DOHH2 (cell line): ENCODE measurements around the gene ACTRT2.

Experiments
- H3F3A ChIP-seq: fragments of 200-600 bp; sonication (generic), shearing (Covaris generic); 2 replicates; pipeline ENCODE4 v1.6.0; 2016; ENCODE audit warnings: antibody characterized with exemption, mild to moderate bottlenecking; ENCODE audit not compliant: control insufficient read depth, insufficient read depth
- H3K27ac ChIP-seq: fragments of 200-600 bp; sonication (generic); 2 replicates; pipeline ENCODE4 v1.5.1; 2014; ENCODE audit warnings: low read depth, mild to moderate bottlenecking, low read length, moderate library complexity
- H3K27me3 ChIP-seq: fragments of 200-600 bp; sonication (generic); 2 replicates; pipeline ENCODE4 v1.6.1; 2014; ENCODE audit warnings: mild to moderate bottlenecking, low read length, mixed read lengths; ENCODE audit not compliant: control insufficient read depth
- H3K36me3 ChIP-seq: fragments of 200-600 bp; sonication (generic); 2 replicates; pipeline ENCODE4 v1.6.1; 2014; ENCODE audit warnings: mild to moderate bottlenecking, low read length, moderate library complexity, mixed read lengths; ENCODE audit not compliant: control insufficient read depth
- H3K4me1 ChIP-seq: fragments of 200-600 bp; sonication (generic); 2 replicates; pipeline ENCODE4 v1.6.1; 2014; ENCODE audit warnings: mild to moderate bottlenecking, low read length, mixed read lengths; ENCODE audit not compliant: control insufficient read depth
- H3K4me2 ChIP-seq: fragments of 200-600 bp; sonication (generic); 2 replicates; pipeline ENCODE4 v1.6.0; 2014; ENCODE audit warnings: mild to moderate bottlenecking, low read length, moderate library complexity
- H3K4me3 ChIP-seq: fragments of 200-600 bp; sonication (generic); 2 replicates; pipeline ENCODE4 v1.5.1; 2014; ENCODE audit warnings: mild to moderate bottlenecking, low read length, mixed read lengths
- H3K79me2 ChIP-seq: fragments of 200-600 bp; sonication (generic); 2 replicates; pipeline ENCODE4 v1.6.1; 2014; ENCODE audit warnings: mild to moderate bottlenecking, low read length, mixed read lengths; ENCODE audit not compliant: control insufficient read depth
- H3K9me2 ChIP-seq: fragments of 200-600 bp; sonication (generic); replicated peaks from 2 replicates; pipeline ENCODE4 v1.6.1; 2014; ENCODE audit warnings: mild to moderate bottlenecking, low read length, mixed read lengths; ENCODE audit not compliant: control insufficient read depth
- H3K9me3 ChIP-seq: fragments of 200-600 bp; sonication (generic); 2 replicates; pipeline ENCODE4 v1.6.1; 2014; ENCODE audit warnings: antibody characterized with exemption, low read length, mixed read lengths; ENCODE audit not compliant: control insufficient read depth, insufficient read depth
- H4K20me1 ChIP-seq: fragments of 200-600 bp; sonication (generic); 2 replicates; pipeline ENCODE4 v1.6.0; 2014; ENCODE audit warnings: low read depth, mild to moderate bottlenecking, antibody characterized with exemption, low read length, moderate library complexity; ENCODE audit not compliant: control insufficient read depth, insufficient read depth
- EZH2phosphoT487 ChIP-seq: fragments of 200-600 bp; sonication (generic); IDR thresholded peaks from 2 replicates; pipeline ENCODE4 v1.6.1; 2017; ENCODE audit warnings: borderline replicate concordance, mild to moderate bottlenecking, antibody characterized with exemption, low read length, moderate library complexity, mixed read lengths
- TF ChIP-seq, protein P1 (sequence below): fragments of 200-600 bp; sonication (generic); IDR thresholded peaks from one replicate; pipeline ENCODE4 v1.5.1; 2014; ENCODE audit warnings: antibody characterized with exemption, mild to moderate bottlenecking, low read depth, low read length; ENCODE audit not compliant: poor library complexity, severe bottlenecking

The ACTRT2 gene

DNA sequence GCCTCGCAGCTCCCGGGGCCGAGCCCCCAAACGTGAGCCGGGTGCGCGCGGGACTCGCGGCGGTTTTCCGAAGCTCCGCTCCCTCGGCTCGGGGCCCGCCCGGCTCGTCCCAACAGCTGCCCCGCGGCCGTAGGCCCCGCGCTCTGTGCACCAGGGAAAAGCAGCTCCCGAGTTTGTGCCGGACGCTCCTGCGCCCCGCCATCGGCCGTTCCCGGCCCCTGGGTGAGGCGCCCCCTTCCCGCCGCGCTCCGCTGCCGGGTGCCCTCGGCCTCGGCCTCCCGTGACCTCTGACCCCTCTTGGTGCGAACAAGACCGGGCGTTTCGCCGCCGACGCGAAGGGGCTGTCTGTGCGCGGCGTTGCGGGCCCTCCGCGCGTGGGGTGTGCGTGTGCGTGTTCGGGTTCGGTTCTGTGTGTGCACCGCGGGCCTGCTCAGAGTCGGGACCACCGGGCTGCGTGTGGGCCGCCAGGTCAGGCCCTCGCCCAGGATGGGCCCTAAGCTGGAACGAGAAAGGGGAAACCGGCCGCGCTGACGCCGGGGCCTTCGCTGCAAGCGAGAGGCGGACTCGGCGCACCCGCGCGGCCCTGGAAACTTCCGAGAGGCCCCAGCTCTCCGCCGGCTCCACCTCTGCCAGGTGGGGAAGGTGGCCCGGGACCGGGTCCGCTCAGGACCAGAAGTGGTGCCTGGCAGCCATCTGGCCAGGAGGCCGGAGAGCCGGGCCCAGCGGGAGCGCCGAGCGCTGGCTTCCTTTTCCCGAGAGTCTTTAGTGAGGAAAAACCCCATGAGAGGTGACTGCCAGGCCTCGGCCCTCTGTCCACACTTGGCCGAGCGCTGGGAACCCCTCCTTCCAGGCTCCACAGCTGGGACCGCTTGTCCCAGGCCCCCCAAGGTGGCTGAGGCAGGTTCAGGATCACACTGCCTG, 49.6 kb downstream of the ACTRT2 start:
- H3K9me3 ChIP-seq: peaks cover 11% of the 10 kb centered on the region; the same call in 1 of the 2 replicates
- H3K79me2 ChIP-seq: no peaks in the 10 kb centered on the region
- no peak for TF ChIP-seq EZH2phosphoT487
- TF ChIP-seq, protein P1, sequence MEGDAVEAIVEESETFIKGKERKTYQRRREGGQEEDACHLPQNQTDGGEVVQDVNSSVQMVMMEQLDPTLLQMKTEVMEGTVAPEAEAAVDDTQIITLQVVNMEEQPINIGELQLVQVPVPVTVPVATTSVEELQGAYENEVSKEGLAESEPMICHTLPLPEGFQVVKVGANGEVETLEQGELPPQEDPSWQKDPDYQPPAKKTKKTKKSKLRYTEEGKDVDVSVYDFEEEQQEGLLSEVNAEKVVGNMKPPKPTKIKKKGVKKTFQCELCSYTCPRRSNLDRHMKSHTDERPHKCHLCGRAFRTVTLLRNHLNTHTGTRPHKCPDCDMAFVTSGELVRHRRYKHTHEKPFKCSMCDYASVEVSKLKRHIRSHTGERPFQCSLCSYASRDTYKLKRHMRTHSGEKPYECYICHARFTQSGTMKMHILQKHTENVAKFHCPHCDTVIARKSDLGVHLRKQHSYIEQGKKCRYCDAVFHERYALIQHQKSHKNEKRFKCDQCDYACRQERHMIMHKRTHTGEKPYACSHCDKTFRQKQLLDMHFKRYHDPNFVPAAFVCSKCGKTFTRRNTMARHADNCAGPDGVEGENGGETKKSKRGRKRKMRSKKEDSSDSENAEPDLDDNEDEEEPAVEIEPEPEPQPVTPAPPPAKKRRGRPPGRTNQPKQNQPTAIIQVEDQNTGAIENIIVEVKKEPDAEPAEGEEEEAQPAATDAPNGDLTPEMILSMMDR: no peak
- no peak overlapping the region for H3K27ac ChIP-seq
- H3K4me1 ChIP-seq: no peaks in the 10 kb centered on the region
- H4K20me1 ChIP-seq: no peaks in the 10 kb centered on the region
- no peaks in the 10 kb centered on the region for H3K9me2 ChIP-seq
- H3K27me3 ChIP-seq: no peaks in the 10 kb centered on the region
- no peak overlapping the region for H3K4me2 ChIP-seq
- H3K36me3 ChIP-seq: no peaks in the 10 kb centered on the region
- H3F3A ChIP-seq: no peaks in the 10 kb centered on the region
- no peak overlapping the region for H3K4me3 ChIP-seq

DNA sequence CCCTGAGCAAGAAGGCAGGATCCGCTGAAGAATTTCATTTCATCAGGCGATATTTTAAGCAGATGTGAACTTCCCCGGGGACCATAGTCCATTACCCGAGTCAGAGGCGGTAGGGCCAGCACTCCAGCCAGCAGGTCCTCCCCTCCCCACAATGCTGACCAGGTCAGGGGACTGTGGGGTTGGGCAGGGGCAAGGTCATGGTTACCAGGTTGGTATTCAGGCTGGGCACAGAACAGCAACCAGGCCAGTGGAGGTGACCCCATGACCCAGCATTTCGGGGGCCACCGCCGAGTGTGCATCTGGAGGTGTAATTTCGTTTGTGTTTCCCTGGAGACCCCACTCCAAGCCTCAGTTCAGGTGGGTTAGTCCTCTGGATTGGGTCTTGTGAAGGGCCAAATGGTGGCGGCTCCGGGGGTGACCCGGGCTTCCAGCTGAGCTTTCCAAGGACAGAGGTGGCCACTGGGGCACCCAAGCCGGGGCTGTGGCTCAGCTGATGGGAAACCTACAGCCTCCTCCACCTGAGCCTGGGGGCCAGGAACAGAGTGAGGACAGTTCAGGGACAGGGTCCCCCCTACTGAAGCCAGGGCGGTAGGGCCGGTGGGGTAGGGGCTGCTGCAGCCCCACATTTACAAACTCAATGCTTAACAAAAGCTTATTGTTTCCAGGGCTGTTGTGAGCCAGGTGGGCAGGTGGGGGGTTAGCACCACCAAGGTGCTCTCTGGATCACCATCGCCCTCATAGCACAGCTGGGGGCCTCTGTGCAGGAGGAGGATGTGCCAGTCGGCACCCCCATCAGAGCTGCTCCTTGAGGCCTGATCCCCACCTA, 50.5 kb downstream of the ACTRT2 start:
- TF ChIP-seq, protein P1: no peak
- Histone ChIP-seq H3K4me1 (no peaks in the 10 kb centered on the region), H3K27me3 (no peaks in the 10 kb centered on the region), H3K9me2 (no peaks in the 10 kb centered on the region), H3K4me3 (no peak overlapping the region), H4K20me1 (no peaks in the 10 kb centered on the region), H3K27ac (no peak overlapping the region), H3K36me3 (no peaks in the 10 kb centered on the region), H3K4me2 (no peak overlapping the region), H3F3A (no peaks in the 10 kb centered on the region), H3K9me3 (peaks cover 8% of the 10 kb centered on the region; the same call in 1 of the 2 replicates), H3K79me2 (no peaks in the 10 kb centered on the region)
